Skin epidermis (tissue), 12 donors: Measurements from ENCODE around the gene GALNT14.
"Not testable (repeated sequence)": the region's sequence is repeated elsewhere in the genome, so short reads cannot be mapped to it uniquely, and the experiment has no call there.

Source experiments
- H3K27ac ChIP-seq, 21 experiments: fragments of 200-600 bp; sonication (generic) in 11 of 21; one replicate each; pipeline ENCODE4 v1.5.0; 2020; ENCODE audit warnings: mild to moderate bottlenecking in 3 of 21, inconsistent platforms in 2 of 21, moderate library complexity in 2 of 21
- H3K4me3 ChIP-seq, 7 experiments: fragments of 200-600 bp; sonication (generic) in 2 of 7; one replicate each; pipeline ENCODE4 v1.5.0; 2020; ENCODE audit warnings: inconsistent platforms in 2 of 7, mild to moderate bottlenecking in 2 of 7, moderate library complexity in 1 of 7

The GALNT14 gene

DNA sequence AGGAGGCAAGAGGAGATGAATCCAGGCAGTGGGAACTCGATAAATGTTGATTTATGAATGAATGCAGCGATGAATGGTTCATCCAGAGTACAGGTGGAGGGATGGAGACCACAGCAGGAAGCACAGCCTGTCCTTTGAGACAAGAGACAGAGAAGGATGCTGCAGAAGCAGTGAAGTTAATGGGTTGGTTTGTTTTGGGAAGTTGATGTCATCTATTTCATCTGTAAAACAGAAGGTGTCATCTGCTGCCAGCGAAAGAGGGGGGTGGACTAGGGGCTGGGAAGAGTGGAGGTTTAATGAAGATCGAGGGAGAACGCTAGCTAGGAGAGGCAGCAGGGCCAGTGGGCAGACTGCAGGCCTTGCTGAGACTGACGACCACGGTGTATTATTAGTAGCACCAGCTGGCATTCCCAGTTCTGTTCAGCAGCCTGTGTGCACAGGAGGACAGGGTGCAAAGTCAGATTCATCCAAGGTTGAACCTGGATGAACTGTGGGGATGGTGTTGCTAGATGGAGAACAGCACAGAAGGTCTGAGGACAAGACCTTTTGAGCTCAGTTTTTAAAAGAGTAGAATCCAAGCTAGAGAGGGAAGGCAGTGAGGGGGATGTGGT is 210.7 kb downstream of the GALNT14 start:
- no peak overlapping the region for H3K27ac ChIP-seq
- H3K4me3 ChIP-seq: no peak overlapping the region

DNA sequence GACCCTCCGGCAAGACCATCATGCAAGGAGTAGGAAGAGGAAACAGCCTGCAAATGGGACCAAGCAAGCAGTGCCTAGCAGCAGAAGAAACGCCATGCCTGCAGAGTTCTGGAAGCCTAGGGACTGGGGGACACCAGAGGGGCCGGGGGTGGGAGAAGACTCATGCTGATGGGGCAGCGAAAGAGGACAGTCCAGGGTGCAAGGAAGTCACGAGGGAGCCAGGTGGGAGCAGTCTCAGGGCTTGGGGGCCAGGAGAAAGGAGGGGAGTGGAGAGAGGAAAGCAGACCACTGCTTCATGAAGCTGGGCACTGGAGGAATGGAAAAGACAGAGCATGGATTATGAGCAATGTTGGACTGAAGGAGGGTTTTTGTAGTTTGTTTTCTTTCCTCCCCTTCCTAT is 211.6 kb downstream of the GALNT14 start:
- Histone ChIP-seq H3K27ac (no peak overlapping the region), H3K4me3 (no peak overlapping the region)

DNA sequence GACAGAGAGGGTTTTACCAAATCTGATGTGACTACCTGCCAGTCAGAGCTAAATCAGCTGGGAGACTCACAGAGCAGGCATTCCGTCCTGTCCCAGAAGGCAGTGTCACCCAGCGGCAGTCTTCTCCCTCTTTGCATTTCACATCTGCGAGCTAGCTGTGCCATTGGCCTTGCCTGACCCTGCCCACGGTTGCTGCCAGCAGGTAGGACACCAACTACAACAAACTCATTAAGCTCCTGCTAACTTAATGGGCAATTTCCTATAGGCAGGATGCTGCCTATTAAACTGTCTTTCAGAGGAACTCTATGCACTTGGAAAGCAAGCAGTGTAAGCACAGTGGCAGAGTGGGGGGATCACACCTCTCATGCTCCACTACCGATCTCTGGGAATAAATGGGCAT is 214.6 kb downstream of the GALNT14 start:
- H3K27ac ChIP-seq: no peak overlapping the region
- H3K4me3 ChIP-seq: no peak overlapping the region

DNA sequence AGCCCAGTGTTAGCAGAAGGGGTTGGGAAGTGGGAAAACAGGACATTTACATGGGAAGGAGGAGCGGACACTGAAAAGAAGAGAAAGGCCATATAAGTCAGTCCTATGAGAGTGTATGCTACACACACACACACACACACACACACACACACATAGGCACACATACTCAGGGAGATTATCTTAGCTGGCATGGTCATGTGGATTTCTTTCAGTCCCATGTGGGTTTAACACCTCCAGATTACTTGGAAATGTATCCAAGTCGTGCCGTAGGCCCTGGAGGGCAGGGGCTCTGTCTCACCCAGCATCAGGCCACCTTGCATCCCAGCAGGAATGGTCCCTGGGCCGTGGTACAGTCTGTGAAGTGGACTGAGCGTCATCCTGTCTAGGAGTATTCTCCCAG is 217.7 kb downstream of the GALNT14 start:
- Histone ChIP-seq H3K27ac (no peak overlapping the region), H3K4me3 (no peak overlapping the region)

DNA sequence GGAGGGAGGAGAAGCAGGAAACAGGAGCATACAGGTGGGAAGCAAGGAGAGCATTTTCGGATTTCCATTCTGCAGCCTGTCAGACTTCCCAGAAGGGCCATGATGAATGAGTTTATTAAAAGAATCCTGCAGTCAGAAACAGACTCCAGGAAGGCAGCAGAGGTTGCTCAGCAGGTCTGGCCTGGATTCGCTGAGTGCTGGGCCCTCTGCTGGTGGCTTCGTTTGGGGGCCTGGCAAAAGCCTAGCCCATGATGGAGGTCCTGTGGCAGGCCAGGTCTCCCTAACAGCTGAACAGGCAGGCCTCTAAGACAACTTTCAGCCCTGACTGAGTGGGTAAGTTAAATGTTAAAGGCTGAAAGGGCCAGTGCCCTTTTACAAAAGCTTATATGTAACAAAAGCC is 222.8 kb downstream of the GALNT14 start:
- Histone ChIP-seq H3K4me3 (no peak overlapping the region), H3K27ac (no peak overlapping the region)

DNA sequence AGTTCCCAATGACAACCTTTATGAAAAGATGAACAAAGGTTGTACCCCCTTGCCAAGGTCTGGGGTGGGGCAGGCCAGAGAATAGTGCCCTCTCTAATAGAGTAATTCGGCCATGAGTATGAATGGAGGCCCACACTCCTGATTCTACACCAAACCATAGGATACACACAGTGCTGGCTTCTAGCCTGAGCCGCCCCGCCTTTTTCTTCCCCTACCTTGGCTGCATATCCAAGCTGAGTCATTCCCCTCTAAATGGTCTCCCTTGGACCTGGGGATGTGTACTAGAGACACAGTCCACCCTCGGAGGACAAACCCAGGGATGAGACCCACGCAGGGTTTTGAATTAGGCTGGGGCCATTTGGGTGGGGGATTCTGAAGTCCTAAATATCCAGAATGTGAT is 223.8 kb downstream of the GALNT14 start:
- Histone ChIP-seq H3K27ac (no peak overlapping the region), H3K4me3 (no peak overlapping the region)

DNA sequence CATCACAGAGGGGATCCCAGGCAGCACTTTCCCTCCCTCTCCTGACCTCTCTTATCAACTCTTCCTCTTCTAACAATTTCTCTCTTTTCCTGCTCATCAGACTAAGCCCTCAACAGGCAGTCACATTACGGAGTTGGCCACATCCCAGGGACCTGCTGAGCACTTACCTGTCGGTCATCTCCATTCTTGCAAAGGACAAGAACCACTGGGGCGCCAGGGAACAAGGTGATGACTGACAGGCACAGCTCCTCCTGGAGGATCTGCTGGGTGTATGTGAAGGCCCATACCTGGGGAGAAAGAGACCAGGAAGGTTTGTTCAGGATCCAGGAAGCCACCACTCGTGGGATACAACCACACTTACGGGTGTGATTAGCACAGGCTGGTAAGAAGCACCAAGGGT is 226.2 kb downstream of the GALNT14 start:
- H3K4me3 ChIP-seq: no peak overlapping the region
- H3K27ac ChIP-seq: no peak overlapping the region

DNA sequence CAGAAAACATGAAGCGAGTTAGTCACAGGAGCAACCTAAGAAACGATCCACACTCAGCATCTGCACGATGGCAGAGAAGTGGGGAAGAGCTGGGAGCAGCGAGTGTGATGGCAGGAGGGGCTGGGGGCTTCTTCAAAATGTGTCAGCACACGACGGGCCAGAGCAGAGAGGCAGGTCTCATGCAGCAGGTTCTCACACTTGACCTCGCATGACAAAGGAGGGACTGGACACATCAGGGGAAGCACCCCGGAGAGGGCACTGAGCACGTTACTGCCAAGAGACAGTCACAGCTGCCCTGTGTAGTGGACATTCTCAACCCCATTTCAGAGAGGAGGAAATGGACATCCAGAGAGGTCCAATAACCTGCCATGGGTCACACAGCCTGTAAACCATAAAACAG is 226.9 kb downstream of the GALNT14 start:
- Histone ChIP-seq H3K27ac (no peak overlapping the region), H3K4me3 (no peak overlapping the region)

DNA sequence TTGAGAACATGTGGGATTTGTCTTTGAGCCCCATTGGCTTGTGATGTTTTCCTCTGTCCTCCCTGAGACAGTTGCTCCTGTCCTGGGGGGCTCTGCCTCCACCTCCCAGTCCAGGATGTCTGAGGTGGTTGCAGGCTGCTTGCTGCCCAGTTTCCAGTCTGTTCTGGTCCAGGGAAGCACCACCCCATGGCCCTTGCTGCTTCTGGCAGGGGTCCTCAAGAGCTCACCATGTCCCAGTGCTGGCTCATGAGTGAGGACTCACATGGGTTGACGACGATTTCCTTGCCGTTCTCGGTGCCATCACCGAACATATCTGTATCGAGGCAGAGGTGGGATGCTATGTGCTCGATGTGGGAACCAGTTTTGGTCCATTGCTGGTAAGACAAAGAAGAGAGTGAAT is 227.6 kb downstream of the GALNT14 start:
- no peak overlapping the region for H3K4me3 ChIP-seq

DNA sequence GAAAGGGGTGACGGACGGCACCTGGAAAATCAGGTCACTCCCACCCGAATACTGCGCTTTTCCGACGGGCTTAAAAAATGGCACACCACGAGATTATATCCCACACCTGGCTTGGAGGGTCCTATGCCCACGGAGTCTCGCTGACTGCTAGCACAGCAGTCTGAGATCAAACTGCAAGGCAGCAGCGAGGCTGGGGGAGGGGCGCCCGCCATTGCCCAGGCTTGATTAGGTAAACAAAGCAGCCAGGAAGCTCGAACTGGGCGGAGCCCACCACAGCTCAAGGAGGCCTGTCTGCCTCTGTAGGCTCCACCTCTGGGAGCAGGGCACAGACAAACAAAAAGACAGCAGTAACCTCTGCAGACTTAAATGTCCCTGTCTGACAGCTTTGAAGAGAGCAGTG is 233.8 kb downstream of the GALNT14 start:
- not testable (repeated sequence) for H3K27ac ChIP-seq

More for the DNA sequence above, 227.6 kb downstream of the GALNT14 start:
- H3K27ac ChIP-seq: no peak overlapping the region

DNA sequence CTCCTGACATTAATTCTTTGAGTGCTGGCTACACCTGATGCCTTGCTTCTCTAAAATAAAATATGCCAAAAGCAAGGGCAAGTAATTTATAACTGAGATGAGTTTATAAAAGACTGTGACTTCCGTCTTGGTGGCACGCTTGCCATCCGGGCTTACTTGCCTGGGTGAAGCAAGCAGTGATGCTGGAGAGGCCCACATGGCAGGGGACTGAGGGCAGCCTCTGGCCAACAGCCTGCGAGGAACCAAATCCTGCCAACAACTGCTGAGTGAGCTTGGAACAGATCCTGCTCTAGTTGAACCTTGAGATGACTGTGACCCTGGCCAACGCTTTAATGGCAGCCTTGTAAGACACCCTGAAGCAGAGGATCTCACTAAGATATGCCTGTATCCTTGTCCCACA is 234.9 kb downstream of the GALNT14 start:
- Histone ChIP-seq H3K27ac (no peak overlapping the region), H3K4me3 (no peak overlapping the region)

More for the DNA sequence above, 233.8 kb downstream of the GALNT14 start:
- not testable (repeated sequence) for H3K4me3 ChIP-seq

DNA sequence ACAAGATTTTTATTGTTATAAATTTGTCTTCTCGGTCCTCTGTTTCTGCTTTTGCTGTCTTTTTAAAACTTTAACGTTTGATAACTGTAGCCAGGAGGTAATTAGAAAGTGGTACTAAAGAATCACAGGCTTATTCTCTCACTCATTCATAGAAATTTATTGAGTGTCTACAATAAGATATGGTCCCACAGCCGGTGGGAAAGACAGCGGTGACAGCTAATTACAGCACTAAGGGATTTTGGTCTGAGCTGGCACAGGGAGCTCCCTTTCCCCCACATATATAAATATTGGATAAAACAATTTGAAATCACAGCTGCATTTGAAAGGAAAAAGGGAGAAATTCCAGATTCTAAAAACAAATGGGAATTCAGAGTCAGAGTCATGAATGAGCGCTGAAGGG is 237.9 kb downstream of the GALNT14 start:
- Histone ChIP-seq H3K4me3 (no peak overlapping the region), H3K27ac (no peak overlapping the region)

DNA sequence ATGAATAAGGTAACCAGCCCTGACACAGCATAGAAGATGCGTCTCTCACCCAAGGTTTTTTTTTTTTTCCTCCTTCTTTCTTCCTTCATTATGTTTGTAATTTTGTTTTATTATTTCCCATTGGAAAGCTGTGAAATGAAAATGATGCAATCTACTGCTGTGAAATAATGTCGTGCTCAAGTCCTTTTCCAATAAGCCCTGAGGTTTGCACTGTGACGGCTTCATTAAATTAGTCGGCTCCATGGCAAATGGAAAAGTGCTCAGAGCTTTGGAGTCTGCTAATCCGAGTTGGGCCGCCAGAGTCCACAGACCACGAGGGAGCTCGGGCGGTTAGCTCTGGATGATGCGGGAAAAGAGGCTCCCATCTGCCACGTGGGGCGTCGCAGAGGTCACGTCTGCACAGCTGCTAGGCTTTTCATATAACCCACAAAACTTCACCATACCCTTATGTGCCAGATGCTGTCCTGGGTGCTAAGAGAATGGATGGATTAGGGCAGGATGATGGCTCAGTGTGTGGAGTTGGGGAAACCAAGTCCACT is 238.7 kb downstream of the GALNT14 start:
- Histone ChIP-seq H3K27ac (no peak overlapping the region), H3K4me3 (no peak overlapping the region)

DNA sequence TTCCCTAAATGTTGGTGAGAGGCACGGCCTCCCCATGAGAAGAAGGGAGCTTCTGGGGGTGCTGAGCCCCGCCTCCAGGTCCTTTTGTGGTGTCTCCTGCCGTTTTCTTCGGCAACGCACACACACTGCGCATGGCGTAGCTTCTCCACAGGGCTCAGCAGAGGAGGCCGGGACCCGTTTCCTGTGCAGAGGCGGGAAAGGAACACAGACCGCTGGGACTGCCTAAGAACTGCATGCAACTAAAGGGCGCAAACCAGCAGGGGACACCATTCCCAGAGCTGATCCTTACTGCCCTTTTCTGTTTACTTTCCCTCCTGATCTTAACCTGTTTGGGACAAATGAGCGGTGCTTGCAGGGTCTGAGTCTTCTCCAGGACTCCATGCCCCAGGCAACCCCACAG is 240.7 kb downstream of the GALNT14 start:
- Histone ChIP-seq H3K27ac (no peak overlapping the region), H3K4me3 (no peak overlapping the region)

DNA sequence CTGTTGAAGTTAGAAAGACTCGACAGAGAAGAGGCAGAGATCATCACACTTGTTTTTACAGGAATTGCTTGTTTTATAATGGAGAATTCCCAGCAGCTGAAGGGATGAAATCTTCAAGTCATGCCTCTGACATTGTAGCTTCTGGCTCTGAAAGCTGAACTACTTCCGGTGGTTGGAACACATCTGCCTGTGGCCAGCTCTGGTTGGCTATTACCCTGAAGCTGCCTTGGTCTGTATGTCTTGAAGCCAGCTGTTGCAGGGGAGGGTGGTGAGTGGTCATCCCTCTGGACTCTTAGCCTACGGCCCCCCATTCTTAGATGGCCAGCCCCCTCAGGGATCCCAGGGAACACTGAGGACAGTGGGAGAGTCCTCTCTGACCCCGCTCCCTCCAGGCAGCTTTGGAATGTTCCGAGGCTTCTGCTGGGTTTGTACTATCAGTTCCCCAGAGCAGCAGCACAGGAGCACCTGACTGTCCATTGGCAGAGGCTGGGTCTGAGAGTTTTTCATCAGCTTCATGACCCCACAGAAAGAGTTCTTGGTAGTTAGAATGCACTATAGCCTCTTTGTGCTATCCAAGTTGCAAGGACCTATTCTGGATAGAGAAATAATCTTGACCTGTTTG is 243.6 kb downstream of the GALNT14 start:
- H3K4me3 ChIP-seq: no peak overlapping the region
- H3K27ac ChIP-seq: no peak overlapping the region

DNA sequence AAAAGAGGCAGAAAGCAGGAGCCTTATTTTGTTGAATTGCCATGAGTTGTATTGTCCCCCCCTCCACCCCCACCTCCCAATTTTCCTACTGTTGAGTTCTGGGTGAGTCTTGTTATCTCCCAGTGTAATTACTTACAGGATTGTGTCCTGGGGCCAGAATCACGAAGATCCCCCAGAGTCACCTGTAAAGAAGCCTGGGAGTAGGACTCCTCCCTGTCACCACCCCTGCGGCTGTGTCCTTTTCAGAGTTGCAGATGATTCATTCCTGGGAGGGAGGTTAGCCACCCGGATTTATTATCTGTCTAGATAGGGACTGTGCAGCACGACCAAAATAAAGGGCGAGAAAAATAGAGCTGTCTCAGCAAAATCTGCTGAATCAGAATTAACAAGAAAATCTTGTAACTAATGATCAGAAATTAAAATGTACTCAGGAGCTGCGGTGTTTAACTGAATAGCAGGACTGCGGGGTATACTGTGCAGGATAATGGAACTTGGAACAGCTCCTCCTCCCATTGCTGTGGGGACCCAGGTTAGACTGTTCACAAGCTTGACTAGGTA is 249.3 kb downstream of the GALNT14 start:
- Histone ChIP-seq H3K4me3 (no peak overlapping the region), H3K27ac (no peak overlapping the region)

DNA sequence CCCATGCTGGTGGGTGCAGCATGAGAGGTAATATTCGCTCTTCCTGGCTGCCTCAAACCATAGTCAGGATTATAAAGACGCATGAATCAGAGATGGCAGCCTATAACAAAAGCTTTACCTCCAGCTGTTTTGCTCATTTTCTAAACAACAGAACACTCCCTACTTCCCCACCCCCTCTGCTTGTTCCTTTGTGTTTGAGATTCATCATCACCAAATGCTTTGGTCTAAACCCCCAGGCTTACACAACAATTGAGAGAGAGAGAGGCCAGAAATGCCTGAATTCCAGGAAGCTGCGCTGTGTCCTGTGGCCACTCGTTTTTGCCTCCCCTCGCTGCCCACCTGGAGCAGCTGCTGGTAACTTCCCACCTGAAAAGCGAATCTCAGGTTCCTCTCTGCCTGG is 252.2 kb downstream of the GALNT14 start:
- H3K4me3 ChIP-seq: no peak overlapping the region
- no peak overlapping the region for H3K27ac ChIP-seq

DNA sequence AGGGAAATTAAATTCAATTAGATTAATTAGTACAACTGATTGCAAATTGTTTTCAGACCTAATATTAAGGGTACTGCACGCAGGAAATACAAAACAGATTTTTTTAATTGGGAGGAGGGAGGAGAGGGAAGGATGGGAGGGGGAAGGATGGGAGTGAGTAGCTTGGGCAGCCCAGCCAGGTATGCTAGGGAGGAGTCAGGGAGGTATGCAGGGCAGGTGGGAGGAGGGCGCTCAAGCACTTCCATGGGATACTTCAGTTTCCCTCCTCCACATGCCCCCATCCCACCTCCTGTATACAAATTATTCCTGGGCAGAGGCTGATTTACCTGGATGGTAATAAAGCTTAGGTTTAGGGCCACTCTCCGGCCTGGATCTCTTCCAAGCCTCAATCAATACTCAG is 254.4 kb downstream of the GALNT14 start:
- H3K4me3 ChIP-seq: no peak overlapping the region
- H3K27ac ChIP-seq: no peak overlapping the region

DNA sequence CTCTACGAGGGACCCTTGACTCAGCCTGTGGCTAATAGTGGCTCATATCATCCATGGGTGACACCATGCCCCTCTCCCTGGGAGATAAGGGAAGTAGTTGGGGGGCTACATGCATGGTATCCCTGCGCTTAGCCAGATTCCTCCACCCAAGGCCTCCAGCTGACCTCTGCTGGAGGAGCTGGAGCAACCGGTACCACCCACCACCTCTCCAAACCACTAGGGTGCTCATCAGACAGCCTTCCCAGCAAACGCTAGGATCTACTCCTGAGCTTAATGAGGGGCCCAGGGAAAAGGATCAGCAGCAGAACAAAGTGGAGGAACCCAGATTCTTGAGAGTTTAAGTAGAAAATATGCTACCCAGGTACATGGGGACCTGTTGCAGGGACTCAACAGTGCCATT is 255.1 kb downstream of the GALNT14 start:
- Histone ChIP-seq H3K27ac (no peak overlapping the region), H3K4me3 (no peak overlapping the region)

DNA sequence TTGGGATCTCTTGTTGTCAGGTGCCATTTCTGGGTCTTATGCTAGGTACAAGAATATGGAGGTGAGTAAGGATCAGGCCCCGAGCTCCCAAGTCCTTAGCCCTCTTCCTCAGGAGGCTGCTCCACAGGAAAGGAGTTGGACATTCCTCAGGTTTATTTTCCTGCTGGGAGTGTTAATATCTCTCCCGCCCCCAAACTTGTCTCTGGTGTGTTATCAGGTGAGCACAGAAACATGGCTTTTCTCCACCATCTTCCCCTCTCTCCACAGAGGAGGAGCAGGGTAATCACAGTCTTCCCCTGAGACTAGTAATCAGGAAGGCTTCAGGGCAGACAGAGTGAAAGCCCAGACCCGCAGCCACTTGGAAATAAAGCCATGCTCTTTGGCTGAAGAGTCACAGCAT is 257.7 kb downstream of the GALNT14 start:
- Histone ChIP-seq H3K4me3 (no peak overlapping the region), H3K27ac (no peak overlapping the region)

DNA sequence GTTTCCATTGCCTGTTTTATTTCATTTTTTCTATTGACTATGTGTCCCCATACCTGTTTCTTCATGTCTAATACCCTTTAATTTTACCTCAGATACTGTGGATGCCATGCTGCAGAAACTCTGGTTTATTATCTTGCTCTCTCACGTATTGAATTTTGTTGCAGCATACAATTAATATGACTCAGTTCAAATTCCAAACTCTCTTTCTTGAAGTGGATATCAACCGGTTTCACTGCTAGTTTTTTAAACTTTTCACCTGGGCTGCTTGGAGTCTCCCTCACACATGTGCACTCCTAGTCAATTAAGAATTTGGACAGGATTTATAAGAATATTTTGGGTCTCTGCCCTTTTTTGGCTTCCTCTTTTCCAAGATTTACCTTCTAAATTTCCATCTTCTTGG is 260.4 kb downstream of the GALNT14 start:
- H3K4me3 ChIP-seq: no peak overlapping the region
- no peak overlapping the region for H3K27ac ChIP-seq

DNA sequence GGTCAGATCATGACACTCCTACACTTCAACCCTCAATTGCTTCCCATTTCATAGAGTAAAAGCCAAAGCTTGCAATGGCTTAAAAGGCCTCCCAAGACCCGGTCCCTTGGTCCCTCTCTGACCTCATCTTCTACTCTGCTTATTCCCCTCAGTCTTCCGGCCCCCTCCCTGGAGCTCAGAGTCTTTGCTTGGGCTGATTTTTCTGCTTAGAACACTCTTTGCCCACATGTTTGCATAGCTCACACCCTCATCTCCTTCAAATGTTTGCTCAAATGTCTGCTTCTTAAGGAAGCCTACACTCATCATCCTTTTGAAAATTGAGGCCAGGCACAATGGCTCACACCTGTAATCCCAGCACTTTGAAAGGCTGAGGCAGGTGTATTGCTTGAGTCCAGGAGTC is 265.4 kb downstream of the GALNT14 start:
- Histone ChIP-seq H3K4me3 (no peak overlapping the region), H3K27ac (no peak overlapping the region)
